Thymus (tissue), 11 donors: ENCODE measurements around the gene ERAS. TPM values are rescaled to one million over a fixed set of nuclear protein-coding genes. Genes with fewer than 3 reads are reported as not detected.

Source experiments
- DNase-seq, 9 donors: peaks; one replicate each; pipeline ENCODE4 v3.0.0-alpha.2; 2013; ENCODE audit warnings: low spot score in 9 of 9, low read depth in 6 of 9, missing footprints in 1 of 9
- H3K27ac ChIP-seq, 2 donors: one replicate each; pipeline ENCODE4 v1.5.1; 2013; ENCODE audit warnings: control low read depth in 1 of 2, low read depth in 1 of 2, low read length in 1 of 2, mild to moderate bottlenecking in 1 of 2, moderate library complexity in 1 of 2
- H3K27me3 ChIP-seq, 2 donors: one replicate each; pipeline ENCODE4 v1.5.1; 2013; ENCODE audit warnings: low read length in 1 of 2; ENCODE audit not compliant: control insufficient read depth in 2 of 2, insufficient read depth in 1 of 2
- H3K36me3 ChIP-seq, 2 donors: one replicate each; pipeline ENCODE4 v1.5.1; 2013; ENCODE audit warnings: low read length in 1 of 2, mild to moderate bottlenecking in 1 of 2, moderate library complexity in 1 of 2; ENCODE audit not compliant: control insufficient read depth in 2 of 2, insufficient read depth in 2 of 2
- H3K4me1 ChIP-seq, 2 donors: one replicate each; pipeline ENCODE4 v1.5.1; 2013; ENCODE audit warnings: low read length in 2 of 2; ENCODE audit not compliant: control insufficient read depth in 2 of 2, insufficient read depth in 2 of 2
- H3K4me3 ChIP-seq, 2 donors: one replicate each; pipeline ENCODE4 v1.5.1; 2013; ENCODE audit warnings: low read length in 2 of 2, control low read depth in 1 of 2, mild to moderate bottlenecking in 1 of 2
- H3K9me3 ChIP-seq, 2 donors: one replicate each; pipeline ENCODE4 v1.5.1; 2013; ENCODE audit warnings: low read length in 1 of 2, mild to moderate bottlenecking in 1 of 2; ENCODE audit not compliant: control insufficient read depth in 2 of 2, insufficient read depth in 1 of 2
- WGBS: extraction: QIAGEN DNeasy Blood & Tissue Kit; methylation state at CpG from one replicate; pipeline ENCODE4 v1.1.7; 2013; 5-methylcytosine and 5-hydroxymethylcytosine counted together
- polyA plus RNA-seq: library from polyadenylated mRNA; stranded (reverse); fragments of 200-250 nt; gene quantifications from one replicate; pipeline ENCODE4 v1.2.3, GENCODE V29; 2013
- total RNA-seq: library from RNA; stranded (reverse); fragments of 120-200 nt; gene quantifications from one replicate; pipeline ENCODE4 v1.2.4, GENCODE V29; 2013
- donor health status: healthy.

ERAS gene
- total and polyA plus RNA-seq, 2 donors: 0.09 TPM; not detected in 1

GRCh38 chrX:48826876-48827653 lies 752 bp downstream of the ERAS start:
- H3K4me3 ChIP-seq: no peak overlapping the region
- 10% methylated on average over 72 of the region's 73 CpGs for WGBS
- H3K4me1 ChIP-seq: no peaks in the 10 kb centered on the region
- no peak for DNase-seq
- peaks cover 0 to 19% of the 10 kb centered on the region in 2 donors for H3K9me3 ChIP-seq
- H3K36me3 ChIP-seq: peaks cover 13 to 19% of the 10 kb centered on the region in 2 donors
- H3K27ac ChIP-seq: no peak overlapping the region
- H3K27me3 ChIP-seq: peaks cover 29 to 64% of the 10 kb centered on the region in 2 donors

- peaks cover 13 to 14% of the 10 kb centered on the region in 2 donors for H3K36me3 ChIP-seq
- peaks cover 0 to 19% of the 10 kb centered on the region in 2 donors for H3K9me3 ChIP-seq
- H3K4me1 ChIP-seq: no peaks in the 10 kb centered on the region
- no peak overlapping the region for H3K4me3 ChIP-seq
- no peak for DNase-seq
- H3K27me3 ChIP-seq: peaks cover 33 to 64% of the 10 kb centered on the region in 2 donors
- H3K27ac ChIP-seq: no peak overlapping the region
- 44% methylated on average over 4 of the region's 4 CpGs for WGBS
Measured at GRCh38 chrX:48827654-48827968, 1.3 kb downstream of the ERAS start.

DNA sequence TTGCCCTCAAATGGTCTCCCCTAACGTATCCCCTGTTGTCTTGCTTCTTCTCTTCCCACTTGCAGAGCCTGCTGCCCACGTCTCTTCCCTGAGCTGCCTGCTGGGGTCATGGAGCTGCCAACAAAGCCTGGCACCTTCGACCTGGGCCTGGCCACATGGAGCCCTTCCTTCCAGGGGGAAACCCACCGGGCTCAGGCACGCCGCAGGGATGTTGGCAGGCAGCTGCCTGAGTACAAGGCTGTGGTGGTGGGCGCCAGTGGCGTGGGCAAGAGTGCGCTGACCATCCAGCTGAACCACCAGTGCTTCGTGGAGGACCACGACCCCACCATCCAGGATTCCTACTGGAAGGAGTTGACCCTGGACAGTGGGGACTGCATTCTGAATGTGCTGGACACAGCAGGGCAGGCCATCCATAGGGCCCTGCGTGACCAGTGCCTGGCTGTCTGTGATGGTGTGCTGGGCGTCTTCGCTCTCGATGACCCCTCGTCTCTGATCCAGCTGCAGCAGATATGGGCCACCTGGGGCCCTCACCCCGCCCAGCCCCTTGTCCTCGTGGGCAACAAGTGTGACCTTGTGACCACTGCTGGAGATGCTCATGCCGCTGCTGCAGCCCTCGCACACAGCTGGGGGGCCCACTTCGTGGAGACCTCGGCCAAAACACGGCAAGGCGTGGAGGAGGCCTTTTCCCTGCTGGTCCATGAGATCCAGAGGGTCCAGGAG lies 2.9 kb downstream of the ERAS start:
- Histone ChIP-seq H3K36me3 (peaks cover 4 to 6% of the 10 kb centered on the region in 2 donors), H3K4me1 (no peaks in the 10 kb centered on the region), H3K9me3 (peaks cover 0 to 19% of the 10 kb centered on the region in 2 donors), H3K27me3 (peaks cover 40 to 72% of the 10 kb centered on the region in 2 donors), H3K27ac (no peak overlapping the region), H3K4me3 (no peak overlapping the region)
- DNase-seq: no peak
- WGBS: 94% methylated on average over 24 of the region's 24 CpGs

GRCh38 chrX:48831136-48831908 lies 5.0 kb downstream of the ERAS start:
- Histone ChIP-seq H3K27ac (no peak overlapping the region), H3K36me3 (no peaks in the 10 kb centered on the region), H3K9me3 (peaks cover 0 to 16% of the 10 kb centered on the region in 2 donors), H3K4me3 (no peak overlapping the region), H3K4me1 (peaks cover 0 to 5% of the 10 kb centered on the region in 2 donors), H3K27me3 (peaks cover 45 to 81% of the 10 kb centered on the region in 2 donors)
- no peak for DNase-seq
- WGBS: 16% methylated on average over 58 of the region's 58 CpGs

- 4% methylated on average over 56 of the region's 57 CpGs for WGBS
- no peak for DNase-seq
- H3K27me3 ChIP-seq: peaks cover 44 to 81% of the 10 kb centered on the region in 2 donors
Measured at GRCh38 chrX:48831909-48832291, 5.6 kb downstream of the ERAS start.

GRCh38 chrX:48833542-48834138 lies 7.3 kb downstream of the ERAS start:
- Histone ChIP-seq H3K9me3 (peaks cover 0 to 8% of the 10 kb centered on the region in 2 donors), H3K4me1 (peaks cover 0 to 5% of the 10 kb centered on the region in 2 donors), H3K27me3 (peaks cover 35 to 71% of the 10 kb centered on the region in 2 donors), H3K4me3 (no peak overlapping the region), H3K27ac (no peak overlapping the region), H3K36me3 (no peaks in the 10 kb centered on the region)
- DNase-seq: no peak
- 41% methylated on average over 9 of the region's 9 CpGs for WGBS

More at GRCh38 chrX:48831909-48832291, 5.6 kb downstream of the ERAS start:
- no peaks in the 10 kb centered on the region for H3K36me3 ChIP-seq
- no peak overlapping the region for H3K27ac ChIP-seq
- H3K4me3 ChIP-seq: no peak overlapping the region
- peaks cover 0 to 14% of the 10 kb centered on the region in 2 donors for H3K9me3 ChIP-seq
- H3K4me1 ChIP-seq: peaks cover 0 to 5% of the 10 kb centered on the region in 2 donors

DNA sequence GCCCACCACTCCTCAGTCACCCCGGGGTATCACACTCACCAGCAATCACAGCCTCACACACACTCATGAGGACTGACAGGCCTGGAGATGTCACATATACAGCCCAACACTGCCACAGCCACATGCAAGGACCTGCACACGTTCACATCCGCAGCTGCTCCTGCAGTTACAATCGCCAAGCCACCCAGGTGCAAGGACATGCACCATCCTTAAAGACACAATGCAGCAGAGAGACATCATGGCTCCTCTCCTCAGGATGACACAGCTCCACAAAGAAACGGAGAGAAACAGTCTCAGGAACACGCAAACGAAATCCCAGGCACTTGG lies 8.0 kb downstream of the ERAS start:
- 11% methylated on average over 7 of the region's 7 CpGs for WGBS
- Histone ChIP-seq H3K27ac (no peak overlapping the region), H3K27me3 (peaks cover 35 to 67% of the 10 kb centered on the region in 2 donors), H3K4me3 (no peak overlapping the region), H3K36me3 (no peaks in the 10 kb centered on the region), H3K9me3 (peaks cover 0 to 8% of the 10 kb centered on the region in 2 donors), H3K4me1 (peaks cover 0 to 5% of the 10 kb centered on the region in 2 donors)
- DNase-seq: peak in 1 of 9 donors; percentile 18

DNA sequence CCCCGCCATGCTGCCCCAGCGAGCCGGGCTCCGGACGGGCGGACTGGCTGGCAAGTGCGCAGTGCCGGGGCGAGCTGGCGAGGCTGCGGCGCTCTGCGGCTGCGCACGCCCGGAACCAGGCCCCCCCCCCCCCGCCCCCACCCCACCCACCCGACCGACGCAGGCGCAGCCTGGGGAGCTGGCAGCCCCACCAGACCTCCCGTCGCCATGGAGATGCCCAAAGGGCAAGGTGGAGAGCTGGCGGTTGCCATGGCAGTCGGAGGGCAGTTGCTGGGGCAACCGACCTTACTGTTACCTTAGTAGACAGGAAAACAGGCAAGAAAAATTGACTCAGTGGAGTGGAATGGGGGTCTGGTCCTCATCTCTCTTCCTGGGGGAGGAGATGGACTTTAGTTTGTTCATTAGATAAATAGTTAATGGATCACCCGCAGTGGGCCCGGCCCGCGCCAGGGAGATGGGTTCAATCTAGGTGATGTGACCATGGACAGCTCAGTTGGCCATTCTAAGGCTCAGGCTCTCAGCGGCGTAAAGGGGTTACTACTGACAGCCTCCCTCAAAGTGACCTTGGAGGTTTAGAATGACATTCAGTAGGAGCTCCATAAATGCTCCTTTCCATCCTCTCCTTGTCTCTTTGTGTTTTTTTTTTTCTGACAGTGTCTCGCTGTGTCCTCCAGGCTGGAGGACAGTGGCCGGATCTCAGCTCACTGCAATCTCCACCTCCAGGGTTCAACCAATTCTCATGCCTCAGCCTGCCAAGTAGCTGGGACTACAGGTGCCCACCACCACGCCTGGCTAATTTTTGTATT lies 9.4 kb downstream of the ERAS start, which contains the start of gene PCSK1N:
Gene PCSK1N (minus strand): TSS at position 87 of the 806 bp plus-strand sequence. CDS start 78 bp downstream, at position 9.
- no peak within 1 kb of the TSS for H3K27ac ChIP-seq
- H3K4me3 ChIP-seq: peak within 1 kb of the TSS in 1 of 2 donors; percentile 32
- WGBS: 20% methylated on average over 35 of the region's 35 CpGs
- H3K9me3 ChIP-seq: peaks cover 0 to 8% of the 10 kb centered on the region in 2 donors
- peaks cover 32 to 57% of the 10 kb centered on the region in 2 donors for H3K27me3 ChIP-seq
- DNase-seq: peak in 1 of 9 donors; percentile 25
- peaks cover 0 to 5% of the 10 kb centered on the region in 2 donors for H3K4me1 ChIP-seq
- no peaks in the 10 kb centered on the region for H3K36me3 ChIP-seq
